Left lung (tissue), 10 donors: ENCODE measurements around the gene ERBB2. TPM values are rescaled to one million over a fixed set of nuclear protein-coding genes. Genes with fewer than 3 reads are reported as not detected.
"Not testable (repeated sequence)": the region's sequence is repeated elsewhere in the genome, so short reads cannot be mapped to it uniquely, and the experiment has no call there.

Source experiments
- ATAC-seq: fragments of 200-7000 bp; cut with Tn5 transposase; one replicate; pipeline ENCODE4 v1.9.1; 2020; ENCODE audit warnings: moderate library complexity
- DNase-seq, 4 donors: peaks; one replicate each; pipeline ENCODE4 v3.0.0-alpha.2; 2013 to 2020
- H3K27ac ChIP-seq, 2 donors: fragments of 200-600 bp; sonication (generic) in 1 of 2; one replicate each; pipeline versions ENCODE4 v1.5.0 to v1.8.0; 2020 to 2021
- H3K27me3 ChIP-seq, 2 donors: fragments of 200-600 bp; sonication (generic) in 1 of 2; one replicate each; pipeline versions ENCODE4 v1.5.0 to v1.8.0; 2020 to 2021
- H3K36me3 ChIP-seq, 2 donors: fragments of 200-600 bp; sonication (generic) in 1 of 2; one replicate each; pipeline versions ENCODE4 v1.5.0 to v1.8.0; 2020 to 2021
- H3K4me1 ChIP-seq, 2 donors: fragments of 200-600 bp; one replicate each; pipeline ENCODE4 v1.8.0; 2021
- H3K4me3 ChIP-seq, 2 donors: fragments of 200-600 bp; sonication (generic) in 1 of 2; one replicate each; pipeline versions ENCODE4 v1.5.0 to v1.8.0; 2020 to 2021; ENCODE audit warnings: mild to moderate bottlenecking in 1 of 2
- H3K9me3 ChIP-seq, 2 donors: fragments of 200-600 bp; sonication (generic) in 1 of 2; one replicate each; pipeline versions ENCODE4 v1.5.0 to v1.8.0; 2020 to 2021
- CTCF ChIP-seq, 2 donors: fragments of 200-600 bp; sonication (generic) in 1 of 2; IDR thresholded peaks; one replicate each; pipeline versions ENCODE4 v1.5.0 to v1.8.0; 2021; ENCODE audit warnings: antibody characterized with exemption in 2 of 2
- intact Hi-C, 2 donors: fragments of 100-400 bp; cut with DNase I; formaldehyde crosslinking; loops; one replicate each; pipeline versions ENCODE4 v1.11.2 to v1.14.2; 2022
- polyA plus RNA-seq, 6 donors: library from polyadenylated mRNA; unstranded; fragments of 120-200 nt; gene quantifications; one replicate each; pipeline ENCODE4 v1.2.1, GENCODE V29; 2013; ENCODE audit not compliant: insufficient read length in 6 of 6
- total RNA-seq, 2 donors: library from RNA; stranded (reverse); fragmentation: NEBNext Ultra II Directional; extraction: Animal tissue kit (Norgen Biotek cat#: 25700); gene quantifications; one replicate each; pipeline ENCODE4 v1.2.1, GENCODE V29; 2021
- donor health status: DM: no; HTN: yes; CAD: no.
- donor health status: DM: no; HTN: no; CAD: no.

Gene ERBB2
- total and polyA plus RNA-seq, 8 donors = 65.1 to 137 (median 107) TPM

DNA sequence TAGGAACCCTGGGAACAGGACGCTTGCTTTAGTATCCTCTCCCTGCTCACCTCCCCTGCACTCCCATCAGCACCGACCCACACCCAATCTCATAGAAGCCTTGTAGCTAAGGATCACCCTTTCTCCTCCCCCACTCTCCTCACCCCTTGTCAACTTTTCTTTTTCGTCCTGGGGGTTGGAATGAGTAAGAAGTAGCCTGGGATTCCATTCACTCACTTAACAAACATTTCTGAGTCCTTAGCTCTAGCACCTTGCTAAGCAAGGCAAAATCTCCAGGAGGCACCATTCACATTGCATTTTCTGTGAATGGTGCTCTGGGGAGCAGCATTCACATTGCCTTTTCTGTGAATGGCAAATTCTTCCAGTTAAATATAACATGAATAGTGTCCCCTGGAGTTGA is 10.9 kb upstream of the ERBB2 start:
- TF ChIP-seq CTCF (IDR thresholded peaks at IDR 0.05) = no peak
- Histone ChIP-seq H3K27me3 (peaks cover 0 to 4% of the 10 kb centered on the region in 2 donors), H3K4me3 (peak overlapping the region in 1 of 2 donors; percentile 74), H3K4me1 (peaks cover 14 to 15% of the 10 kb centered on the region in 2 donors), H3K9me3 (no peaks in the 10 kb centered on the region), H3K27ac (no peak overlapping the region), H3K36me3 (peaks cover 0 to 10% of the 10 kb centered on the region in 2 donors)
- peak; percentile 9 for ATAC-seq
- DNase-seq = peak in 1 of 4 donors; percentile 2
- intact Hi-C loops = no loop called here

DNA sequence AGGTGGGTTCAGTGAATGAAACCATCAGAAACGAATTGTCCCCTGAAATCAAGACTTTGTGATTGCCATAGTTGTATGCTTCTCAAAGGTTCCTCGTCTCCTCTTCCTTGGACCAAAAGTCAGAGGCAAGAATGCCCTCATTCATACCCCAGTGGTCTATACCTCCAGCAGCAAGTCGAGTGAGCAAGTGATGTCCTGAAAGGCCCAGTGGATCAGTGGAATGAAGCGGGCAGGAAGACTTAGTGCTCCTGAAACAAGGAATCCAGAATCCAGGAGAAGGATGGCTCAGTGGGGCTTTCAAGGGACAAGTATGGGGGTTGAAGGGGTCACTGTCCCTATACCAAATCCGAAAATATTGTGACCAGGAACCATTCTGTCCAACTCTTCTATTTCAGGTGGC is 5.3 kb upstream of the ERBB2 start:
- peaks cover 0 to 18% of the 10 kb centered on the region in 2 donors for H3K27me3 ChIP-seq
- DNase-seq = no peak
- no peaks in the 10 kb centered on the region for H3K9me3 ChIP-seq
- H3K27ac ChIP-seq = no peak overlapping the region
- H3K36me3 ChIP-seq = no peaks in the 10 kb centered on the region
- peaks cover 0 to 6% of the 10 kb centered on the region in 2 donors for H3K4me1 ChIP-seq
- intact Hi-C loops = no loop called here
- no peak for ATAC-seq
- TF ChIP-seq CTCF (IDR thresholded peaks at IDR 0.05) = no peak
- no peak overlapping the region for H3K4me3 ChIP-seq

- intact Hi-C loops = no loop called here
- ATAC-seq (no peak), DNase-seq (no peak)
- H3K27ac ChIP-seq = no peak overlapping the region
- H3K9me3 ChIP-seq = no peaks in the 10 kb centered on the region
- peaks cover 0 to 8% of the 10 kb centered on the region in 2 donors for H3K4me1 ChIP-seq
- no peak overlapping the region for H3K4me3 ChIP-seq
- no peak for TF ChIP-seq CTCF (IDR thresholded peaks at IDR 0.05)
- H3K36me3 ChIP-seq = no peaks in the 10 kb centered on the region
- peaks cover 0 to 21% of the 10 kb centered on the region in 2 donors for H3K27me3 ChIP-seq
Measured at GRCh38 chr17:39695089-39695474, 4.8 kb upstream of the ERBB2 start.

DNA sequence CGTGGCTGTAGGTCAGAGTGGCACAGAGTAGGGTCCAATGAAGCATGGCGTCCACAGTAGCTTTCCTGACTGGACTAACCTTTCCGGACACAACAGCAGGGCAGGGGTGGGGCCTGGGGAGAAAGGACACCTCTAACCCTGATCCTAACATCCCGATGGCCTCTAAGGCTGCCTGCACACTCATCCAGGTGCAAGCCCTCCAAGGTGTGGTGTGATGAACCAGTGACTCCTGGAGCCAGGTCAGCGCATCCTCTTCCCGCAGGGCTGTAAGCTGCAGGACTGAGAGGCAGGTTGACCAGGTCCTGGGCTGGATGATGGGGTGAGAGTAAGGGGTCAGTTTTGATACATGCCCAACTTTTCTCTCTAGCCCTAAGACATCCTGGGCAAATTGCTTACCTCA is 3.1 kb upstream of the ERBB2 start:
- Histone ChIP-seq H3K27ac (no peak overlapping the region), H3K27me3 (peaks cover 0 to 35% of the 10 kb centered on the region in 2 donors), H3K4me1 (peaks cover 6 to 15% of the 10 kb centered on the region in 2 donors), H3K9me3 (no peaks in the 10 kb centered on the region), H3K36me3 (no peaks in the 10 kb centered on the region), H3K4me3 (no peak overlapping the region)
- DNase-seq (peak in 1 of 4 donors; percentile 16), ATAC-seq (no peak)
- intact Hi-C loops = no loop called here
- TF ChIP-seq CTCF (IDR thresholded peaks at IDR 0.05) = no peak

GRCh38 chr17:39697961-39698360 is 1.9 kb upstream of the ERBB2 start:
- no peak for DNase-seq
- no peak for ATAC-seq
- peaks cover 8 to 19% of the 10 kb centered on the region in 2 donors for H3K4me1 ChIP-seq
- TF ChIP-seq CTCF (IDR thresholded peaks at IDR 0.05) = no peak
- H3K27ac ChIP-seq = no peak overlapping the region
- intact Hi-C loops = no loop called here
- H3K27me3 ChIP-seq = peaks cover 0 to 39% of the 10 kb centered on the region in 2 donors
- H3K36me3 ChIP-seq = no peaks in the 10 kb centered on the region
- no peaks in the 10 kb centered on the region for H3K9me3 ChIP-seq
- H3K4me3 ChIP-seq = no peak overlapping the region

DNA sequence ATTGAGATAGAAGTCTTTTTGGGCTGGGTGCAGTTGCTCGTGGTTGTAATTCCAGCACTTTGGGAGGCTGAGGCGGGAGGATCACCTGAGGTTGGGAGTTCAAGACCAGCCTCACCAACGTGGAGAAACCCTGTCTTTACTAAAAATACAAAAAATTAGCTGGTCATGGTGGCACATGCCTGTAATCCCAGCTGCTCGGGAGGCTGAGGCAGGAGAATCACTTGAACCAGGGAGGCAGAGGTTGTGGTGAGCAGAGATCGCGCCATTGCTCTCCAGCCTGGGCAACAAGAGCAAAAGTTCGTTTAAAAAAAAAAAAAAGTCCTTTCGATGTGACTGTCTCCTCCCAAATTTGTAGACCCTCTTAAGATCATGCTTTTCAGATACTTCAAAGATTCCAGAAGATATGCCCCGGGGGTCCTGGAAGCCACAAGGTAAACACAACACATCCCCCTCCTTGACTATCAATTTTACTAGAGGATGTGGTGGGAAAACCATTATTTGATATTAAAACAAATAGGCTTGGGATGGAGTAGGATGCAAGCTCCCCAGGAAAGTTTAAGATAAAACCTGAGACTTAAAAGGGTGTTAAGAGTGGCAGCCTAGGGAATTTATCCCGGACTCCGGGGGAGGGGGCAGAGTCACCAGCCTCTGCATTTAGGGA is 577 bp upstream of the ERBB2 start:
- peak in 1 of 4 donors; percentile 3 for DNase-seq
- H3K4me1 ChIP-seq = peaks cover 12 to 31% of the 10 kb centered on the region in 2 donors

More for the DNA sequence above, 577 bp upstream of the ERBB2 start:
- intact Hi-C loops, ATAC-seq, H3K36me3 ChIP-seq, H3K9me3 ChIP-seq: not testable (repeated sequence)
- Histone ChIP-seq H3K4me3 (peak overlapping the region; percentile 54 to 67), H3K27me3 (peaks cover 0 to 39% of the 10 kb centered on the region in 2 donors), H3K27ac (peak overlapping the region; percentile 47 to 76)
